Measurements from ENCODE around the gene OSBPL8.
A peak's percentile ranks its signal among the peaks of the same experiment; 100 is the strongest.

The OSBPL8 gene

DNA sequence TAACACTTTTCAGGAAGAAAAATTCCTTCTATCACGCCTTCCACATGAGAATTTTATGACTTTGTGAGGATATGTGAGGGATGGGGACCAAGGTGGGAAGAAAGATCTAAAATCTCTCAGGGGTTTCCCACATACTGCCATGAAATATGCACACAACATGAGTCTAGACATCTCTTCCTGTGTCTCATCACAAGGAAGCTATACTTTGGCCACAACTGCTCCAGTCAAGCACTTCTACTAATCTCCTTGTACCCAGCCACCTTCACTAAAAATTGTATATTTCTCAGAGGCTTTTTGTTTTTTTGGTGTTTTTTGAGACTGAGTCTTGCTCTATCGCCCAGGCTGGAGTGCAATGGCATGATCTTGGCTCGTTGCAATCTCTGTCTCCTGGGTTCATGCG is 3.2 kb downstream of the OSBPL8 start:
- H3K4me3 ChIP-seq (ENCODE audit: control insufficient read depth, low read depth, low read length), result no peak overlapping the region
- TF ChIP-seq CTCF (conservative IDR thresholded peaks at IDR 0.05; ENCODE audit: control insufficient read depth, insufficient read depth, low read depth, low read length), result no peak
- no peak for DNase-seq (ENCODE audit: low read depth)

DNA sequence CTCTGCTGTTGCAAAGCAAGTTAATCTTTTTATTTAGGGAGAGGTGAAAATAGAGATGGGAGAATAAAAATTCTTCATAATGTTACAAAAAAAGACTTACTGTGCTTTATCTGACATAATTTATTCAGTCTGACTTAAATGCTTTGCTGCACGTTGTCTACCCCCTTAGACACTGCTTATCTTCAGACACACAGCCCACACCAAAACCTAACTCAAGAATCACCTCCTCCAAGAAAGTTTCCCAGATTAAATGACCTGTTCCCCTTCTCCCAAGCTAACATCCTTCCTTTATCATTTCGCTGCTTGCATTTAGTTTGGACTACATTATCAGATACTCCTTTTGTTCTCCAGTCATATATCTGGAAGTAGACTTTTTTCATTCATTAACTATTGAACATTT is 3.8 kb downstream of the OSBPL8 start:
- H3K4me3 ChIP-seq (ENCODE audit: control insufficient read depth, low read depth, low read length), result no peak overlapping the region
- TF ChIP-seq CTCF (conservative IDR thresholded peaks at IDR 0.05; ENCODE audit: control insufficient read depth, insufficient read depth, low read depth, low read length), result no peak

GRCh38 chr12:76555231-76555767 is 4.3 kb downstream of the OSBPL8 start:
- DNase-seq (ENCODE audit: low read depth), result peak; percentile 21
- peak; percentile 8 for TF ChIP-seq CTCF (conservative IDR thresholded peaks at IDR 0.05; ENCODE audit: control insufficient read depth, insufficient read depth, low read depth, low read length)
- H3K4me3 ChIP-seq (ENCODE audit: control insufficient read depth, low read depth, low read length), result no peak overlapping the region

More for the DNA sequence above, 3.8 kb downstream of the OSBPL8 start:
- DNase-seq (ENCODE audit: low read depth), result no peak

GRCh38 chr12:76554405-76555230 is 5.0 kb downstream of the OSBPL8 start:
- no peak for TF ChIP-seq CTCF (conservative IDR thresholded peaks at IDR 0.05; ENCODE audit: control insufficient read depth, insufficient read depth, low read depth, low read length)
- H3K4me3 ChIP-seq (ENCODE audit: control insufficient read depth, low read depth, low read length), result no peak overlapping the region
- no peak for DNase-seq (ENCODE audit: low read depth)

GRCh38 chr12:76552343-76552938 is 7.1 kb downstream of the OSBPL8 start:
- no peak for TF ChIP-seq CTCF (conservative IDR thresholded peaks at IDR 0.05; ENCODE audit: control insufficient read depth, insufficient read depth, low read depth, low read length)
- DNase-seq (ENCODE audit: low read depth), result peak; percentile 44
- H3K4me3 ChIP-seq (ENCODE audit: control insufficient read depth, low read depth, low read length), result no peak overlapping the region

GRCh38 chr12:76551482-76551888 is 8.1 kb downstream of the OSBPL8 start:
- H3K4me3 ChIP-seq (ENCODE audit: control insufficient read depth, low read depth, low read length), result no peak overlapping the region
- no peak for TF ChIP-seq CTCF (conservative IDR thresholded peaks at IDR 0.05; ENCODE audit: control insufficient read depth, insufficient read depth, low read depth, low read length)
- peak; percentile 3 for DNase-seq (ENCODE audit: low read depth)
